Neuronal stem cell (in vitro differentiated cells): ENCODE results near the gene MIA2.

Experiments used
- DNase-seq: peaks from one replicate; pipeline ENCODE4 v3.0.0-alpha.2; 2013; ENCODE audit warnings: low spot score
- H2AFZ ChIP-seq: one replicate; pipeline ENCODE4 v1.6.1; 2013; ENCODE audit warnings: mild to moderate bottlenecking, low read length, inconsistent platforms
- H2AK5ac ChIP-seq: 2 replicates; pipeline ENCODE4 v1.6.1; 2013; ENCODE audit warnings: low read depth, mild to moderate bottlenecking, inconsistent platforms, low read length, moderate library complexity, mixed read lengths
- H2BK120ac ChIP-seq: 2 replicates; pipeline ENCODE4 v1.6.1; 2013; ENCODE audit warnings: low read depth, mild to moderate bottlenecking, inconsistent platforms, low read length, moderate library complexity, mixed read lengths
- H2BK12ac ChIP-seq: one replicate; pipeline ENCODE4 v1.6.1; 2013; ENCODE audit warnings: low read length, inconsistent platforms
- H2BK15ac ChIP-seq: 2 replicates; pipeline ENCODE4 v1.6.1; 2013; ENCODE audit warnings: mild to moderate bottlenecking, low read length, inconsistent platforms, mixed read lengths
- H2BK5ac ChIP-seq: one replicate; pipeline ENCODE4 v1.6.1; 2013; ENCODE audit warnings: inconsistent platforms, mild to moderate bottlenecking, low read length, moderate library complexity
- H3K14ac ChIP-seq: one replicate; pipeline ENCODE4 v1.6.1; 2013; ENCODE audit warnings: low read length, inconsistent platforms
- H3K18ac ChIP-seq: 2 replicates; pipeline ENCODE4 v1.6.1; 2013; ENCODE audit warnings: low read length, inconsistent platforms
- H3K23ac ChIP-seq: 2 replicates; pipeline ENCODE4 v1.6.1; 2013; ENCODE audit warnings: low read depth, mild to moderate bottlenecking, mixed read lengths, low read length, inconsistent platforms; ENCODE audit not compliant: poor library complexity
- H3K27ac ChIP-seq: replicated peaks from 3 replicates; pipeline ENCODE4 v1.5.1; 2013; ENCODE audit warnings: low read length, inconsistent platforms
- H3K27me3 ChIP-seq, 3 experiments: 2 replicates each; pipeline ENCODE4 v1.6.1; 2013; ENCODE audit warnings: low read length in 3 of 3, mild to moderate bottlenecking in 2 of 3, inconsistent platforms in 1 of 3, low read depth in 1 of 3, mixed read lengths in 1 of 3, moderate library complexity in 1 of 3; ENCODE audit not compliant: control insufficient read depth in 3 of 3, insufficient read depth in 3 of 3
- H3K36me3 ChIP-seq, 2 donors: replicated peaks in 1 of 2; 2 replicates each; pipeline ENCODE4 v1.6.1; 2013; ENCODE audit warnings: low read length in 2 of 2; ENCODE audit not compliant: control insufficient read depth in 2 of 2, insufficient read depth in 2 of 2
- H3K4ac ChIP-seq: 2 replicates; pipeline ENCODE4 v1.6.1; 2013; ENCODE audit warnings: inconsistent platforms, mild to moderate bottlenecking, low read length, moderate library complexity
- H3K4me1 ChIP-seq, 2 donors: 1 replicate in 1 of 2; 2 replicates in 1 of 2; pipeline ENCODE4 v1.6.1; 2013; ENCODE audit warnings: low read length in 2 of 2, low read depth in 1 of 2; ENCODE audit not compliant: control insufficient read depth in 2 of 2, insufficient read depth in 1 of 2
- H3K4me2 ChIP-seq: one replicate; pipeline ENCODE4 v1.6.1; 2013; ENCODE audit warnings: mild to moderate bottlenecking, low read length, inconsistent platforms; ENCODE audit not compliant: insufficient read depth, poor library complexity, severe bottlenecking
- H3K4me3 ChIP-seq, 2 donors: 2 replicates each; pipeline ENCODE4 v1.5.1; 2013; ENCODE audit warnings: low read length in 2 of 2, mild to moderate bottlenecking in 2 of 2, inconsistent platforms in 1 of 2, moderate library complexity in 1 of 2
- H3K79me1 ChIP-seq: one replicate; pipeline ENCODE4 v1.6.1; 2013; ENCODE audit warnings: low read depth, mild to moderate bottlenecking, inconsistent platforms, low read length, moderate library complexity
- H3K9ac ChIP-seq: one replicate; pipeline ENCODE4 v1.6.1; 2013; ENCODE audit warnings: mild to moderate bottlenecking, low read depth, low read length, inconsistent platforms; ENCODE audit not compliant: poor library complexity
- H3K9me3 ChIP-seq, 2 donors: replicated peaks in 1 of 2; 2 replicates each; pipeline versions ENCODE3 to v1.6.1; 2013; ENCODE audit warnings: low read length in 2 of 2, mild to moderate bottlenecking in 2 of 2, inconsistent platforms in 1 of 2, low read depth in 1 of 2, mixed read lengths in 1 of 2, moderate library complexity in 1 of 2; ENCODE audit not compliant: control insufficient read depth in 2 of 2, insufficient read depth in 1 of 2
- H4K8ac ChIP-seq: one replicate; pipeline ENCODE4 v1.6.1; 2013; ENCODE audit warnings: low read depth, mild to moderate bottlenecking, inconsistent platforms, low read length, moderate library complexity
- H4K91ac ChIP-seq: one replicate; pipeline ENCODE4 v1.6.1; 2013; ENCODE audit warnings: low read length, low read depth, mild to moderate bottlenecking, inconsistent platforms; ENCODE audit not compliant: poor library complexity
- WGBS, 2 donors: extraction: QIAGEN DNeasy Blood & Tissue Kit; methylation state at CpG; one replicate each; pipeline ENCODE4 v1.1.7; 2013; ENCODE audit warnings: missing lambda C conversion rate in 2 of 2, mixed read lengths in 1 of 2; ENCODE audit not compliant: insufficient read length in 2 of 2, insufficient replicate concordance in 1 of 2; ENCODE audit errors: extremely low coverage in 2 of 2; 5-methylcytosine and 5-hydroxymethylcytosine counted together

Gene MIA2

GRCh38 chr14:39212034-39212433, 21.7 kb upstream of the MIA2 start:
- Histone ChIP-seq H3K4me3 (no peak overlapping the region), H2BK120ac (no peak overlapping the region), H3K9me3 (no peaks in the 10 kb centered on the region), H3K27me3 (no peaks in the 10 kb centered on the region), H2BK5ac (no peak overlapping the region), H4K91ac (no peak overlapping the region), H3K79me1 (no peaks in the 10 kb centered on the region), H2AK5ac (no peak overlapping the region), H3K4ac (peak overlapping the region; percentile 23), H3K23ac (no peak overlapping the region), H3K27ac (no peak overlapping the region), H3K36me3 (no peaks in the 10 kb centered on the region), H3K4me1 (no peaks in the 10 kb centered on the region), H4K8ac (no peak overlapping the region), H3K4me2 (no peak overlapping the region), H3K14ac (no peak overlapping the region), H2AFZ (no peak overlapping the region), H3K9ac (no peak overlapping the region), H2BK12ac (no peak overlapping the region), H3K18ac (no peak overlapping the region), H2BK15ac (no peak overlapping the region)
- no peak for DNase-seq
- WGBS, 2 donors = no CpG with 5 or more reads among the region's 3 CpGs

DNA sequence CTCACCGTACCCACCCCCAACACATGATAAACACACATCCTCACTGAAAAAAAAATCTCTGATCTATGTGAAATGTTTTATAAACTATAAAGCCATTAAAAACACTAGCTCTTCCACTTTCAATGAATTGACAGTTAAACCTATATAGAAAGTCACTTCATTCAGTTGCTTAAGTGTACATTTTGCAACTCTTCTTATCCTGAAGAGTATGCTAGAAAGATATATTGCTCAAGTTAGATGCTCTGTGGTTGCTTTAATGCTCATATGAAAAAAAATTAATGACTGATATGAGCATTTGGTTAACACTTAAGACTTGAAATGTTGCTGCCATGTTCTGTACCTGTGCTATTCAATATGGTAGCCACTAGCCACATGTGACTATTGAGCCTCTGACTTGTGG, 21.0 kb upstream of the MIA2 start:
- no peak overlapping the region for H2BK15ac ChIP-seq
- H3K79me1 ChIP-seq = no peaks in the 10 kb centered on the region
- H2BK120ac ChIP-seq = no peak overlapping the region
- no peak overlapping the region for H3K23ac ChIP-seq
- H2AFZ ChIP-seq = no peak overlapping the region
- H3K36me3 ChIP-seq = no peaks in the 10 kb centered on the region
- no peak overlapping the region for H4K8ac ChIP-seq
- H3K4me3 ChIP-seq = no peak overlapping the region
- no peak overlapping the region for H3K4me2 ChIP-seq
- H3K9me3 ChIP-seq = no peaks in the 10 kb centered on the region
- DNase-seq = no peak
- H3K27me3 ChIP-seq = no peaks in the 10 kb centered on the region
- no peak overlapping the region for H2BK12ac ChIP-seq
- H3K4me1 ChIP-seq = no peaks in the 10 kb centered on the region
- WGBS, 2 donors = no CpG with 5 or more reads among the region's 1 CpG
- no peak overlapping the region for H2AK5ac ChIP-seq
- H3K4ac ChIP-seq = no peak overlapping the region
- H3K14ac ChIP-seq = no peak overlapping the region
- H3K18ac ChIP-seq = no peak overlapping the region
- H3K27ac ChIP-seq = no peak overlapping the region
- H2BK5ac ChIP-seq = no peak overlapping the region
- H4K91ac ChIP-seq = no peak overlapping the region
- no peak overlapping the region for H3K9ac ChIP-seq

DNA sequence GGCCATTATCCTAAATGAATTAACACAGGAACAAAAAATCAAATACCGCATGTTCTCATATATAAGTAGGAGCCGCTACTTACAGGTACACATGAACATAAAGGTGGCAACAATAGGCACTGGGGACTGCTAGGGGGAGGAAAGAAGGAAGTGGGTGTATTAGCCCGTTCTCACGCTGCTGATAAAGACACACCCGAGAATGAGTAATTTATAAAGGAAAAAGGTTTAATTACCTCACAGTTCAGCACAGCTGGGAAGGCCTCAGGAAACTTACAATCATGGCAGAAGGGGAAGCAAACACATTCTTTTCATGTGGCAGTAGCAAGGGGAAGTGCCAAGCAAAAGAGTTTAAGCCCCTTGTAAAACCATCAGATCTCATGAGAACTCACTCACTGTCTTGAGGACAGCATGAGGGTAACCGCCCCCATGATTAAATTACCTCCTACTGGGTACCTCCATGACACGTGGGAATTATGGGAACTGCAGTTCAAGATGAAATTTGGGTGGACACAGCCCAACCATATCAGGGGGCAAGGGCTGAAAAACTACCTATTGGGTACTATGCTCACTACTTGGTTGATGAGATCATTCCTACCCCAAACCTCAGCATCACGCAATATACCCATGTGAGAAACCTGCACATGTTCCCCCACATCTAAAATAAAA, 16.4 kb upstream of the MIA2 start:
- DNase-seq = no peak
- no peaks in the 10 kb centered on the region for H3K9me3 ChIP-seq
- H2BK120ac ChIP-seq = no peak overlapping the region
- no peak overlapping the region for H4K91ac ChIP-seq
- H3K4ac ChIP-seq = no peak overlapping the region
- no peak overlapping the region for H3K23ac ChIP-seq
- H2BK15ac ChIP-seq = no peak overlapping the region
- no peak overlapping the region for H2AFZ ChIP-seq
- no peaks in the 10 kb centered on the region for H3K27me3 ChIP-seq
- H4K8ac ChIP-seq = no peak overlapping the region
- no peak overlapping the region for H3K27ac ChIP-seq
- H3K4me2 ChIP-seq = no peak overlapping the region
- H2BK5ac ChIP-seq = no peak overlapping the region
- no peak overlapping the region for H3K4me3 ChIP-seq
- WGBS, 2 donors = no CpG with 5 or more reads among the region's 8 CpGs
- no peaks in the 10 kb centered on the region for H3K79me1 ChIP-seq
- no peak overlapping the region for H3K9ac ChIP-seq
- H3K36me3 ChIP-seq = no peaks in the 10 kb centered on the region
- no peaks in the 10 kb centered on the region for H3K4me1 ChIP-seq
- H3K14ac ChIP-seq = no peak overlapping the region
- H2AK5ac ChIP-seq = no peak overlapping the region
- no peak overlapping the region for H2BK12ac ChIP-seq
- no peak overlapping the region for H3K18ac ChIP-seq

- Histone ChIP-seq H3K4ac (no peak overlapping the region), H4K8ac (no peak overlapping the region), H2AK5ac (no peak overlapping the region), H2AFZ (no peak overlapping the region), H3K4me2 (no peak overlapping the region), H3K27ac (no peak overlapping the region), H3K18ac (no peak overlapping the region), H2BK15ac (no peak overlapping the region), H3K27me3 (no peaks in the 10 kb centered on the region), H2BK120ac (no peak overlapping the region), H2BK5ac (no peak overlapping the region), H4K91ac (no peak overlapping the region), H3K9me3 (no peaks in the 10 kb centered on the region), H3K4me3 (no peak overlapping the region), H3K4me1 (no peaks in the 10 kb centered on the region), H2BK12ac (no peak overlapping the region), H3K79me1 (no peaks in the 10 kb centered on the region), H3K23ac (no peak overlapping the region), H3K36me3 (no peaks in the 10 kb centered on the region), H3K9ac (no peak overlapping the region), H3K14ac (no peak overlapping the region)
- DNase-seq = no peak
- no CpG with 5 or more reads among the region's 5 CpGs for WGBS, 2 donors
These were observed 15.4 kb upstream of the MIA2 start for GRCh38 chr14:39218171-39218769.
